B cell (primary cell): Measurements from ENCODE around the gene NPM3. TPM values are rescaled to one million over a fixed set of nuclear protein-coding genes. Genes with fewer than 3 reads are reported as not detected.

ENCODE experiments used
- ATAC-seq: fragments of 200-7000 bp; cut with Tn5 transposase; one replicate; pipeline ENCODE4 v1.10.0; 2021; ENCODE audit warnings: low read depth, mild to moderate bottlenecking, moderate number of reproducible peaks, moderate library complexity
- CTCF ChIA-PET: fragments of 350-600 bp; sonication (Branson Sonifier 250); formaldehyde crosslinking; loops from one replicate; lab custom pipeline; 2021; ENCODE audit warnings: antibody characterized with exemption, inconsistent platforms; lab: Charles Lee
- POLR2A ChIA-PET: fragments of 350-600 bp; sonication (Branson Sonifier 250); formaldehyde crosslinking; loops from one replicate; lab custom pipeline; 2021; ENCODE audit warnings: antibody characterized with exemption; lab: Charles Lee
- DNase-seq: peaks from one replicate; pipeline ENCODE4 v3.0.0; 2013
- H2AFZ ChIP-seq: 2 replicates; pipeline ENCODE4 v1.6.1; 2012; ENCODE audit warnings: mild to moderate bottlenecking, low read depth, low read length; ENCODE audit not compliant: insufficient read depth, poor library complexity, severe bottlenecking
- H3K27ac ChIP-seq, 2 donors: 1 replicate in 1 of 2; 2 replicates in 1 of 2; pipeline ENCODE4 v1.5.1; 2012 to 2013; ENCODE audit warnings: low read length in 2 of 2, mild to moderate bottlenecking in 2 of 2, moderate library complexity in 1 of 2
- H3K27me3 ChIP-seq, 4 experiments: fragments of 200-600 bp in 1 of 4; sonication (generic) in 1 of 4; replicated peaks in 1 of 4; 1 replicate in 2 of 4; 2 replicates in 2 of 4; pipeline versions ENCODE4 v1.6.1 to v1.7.0; 2013 to 2016; ENCODE audit warnings: low read length in 3 of 4, mild to moderate bottlenecking in 2 of 4, mixed read lengths in 1 of 4, moderate library complexity in 1 of 4; ENCODE audit not compliant: insufficient read depth in 4 of 4, control insufficient read depth in 3 of 4; ENCODE audit errors: control extremely low read depth in 1 of 4
- H3K36me3 ChIP-seq, 2 experiments: replicated peaks in 1 of 2; 1 replicate in 1 of 2; 2 replicates in 1 of 2; pipeline versions ENCODE4 v1.6.1 to v1.7.1; 2013; ENCODE audit warnings: low read length in 1 of 2; ENCODE audit not compliant: insufficient read depth in 2 of 2, control insufficient read depth in 1 of 2; ENCODE audit errors: control extremely low read depth in 1 of 2, extremely low read depth in 1 of 2
- H3K4me1 ChIP-seq, 2 donors: fragments of 200-600 bp in 1 of 2; sonication (generic) in 1 of 2; 1 replicate in 1 of 2; 2 replicates in 1 of 2; pipeline versions ENCODE4 v1.5.1 to v1.6.1; 2013 to 2017; ENCODE audit warnings: low read length in 2 of 2; ENCODE audit not compliant: control insufficient read depth in 2 of 2, insufficient read depth in 2 of 2
- H3K4me2 ChIP-seq: replicated peaks from 2 replicates; pipeline ENCODE3; 2012; ENCODE audit warnings: mild to moderate bottlenecking, low read depth, low read length; ENCODE audit not compliant: poor library complexity, severe bottlenecking
- H3K4me3 ChIP-seq, 5 experiments: fragments of 200-600 bp in 1 of 5; sonication (generic) in 1 of 5; 1 replicate in 3 of 5; 2 replicates in 2 of 5; pipeline versions ENCODE4 v1.5.1 to v1.7.0; 2011 to 2016; ENCODE audit warnings: low read length in 4 of 5, mild to moderate bottlenecking in 4 of 5, low read depth in 2 of 5, control low read depth in 1 of 5, moderate library complexity in 1 of 5; ENCODE audit not compliant: insufficient read depth in 1 of 5; ENCODE audit errors: control extremely low read depth in 1 of 5, extremely low read depth in 1 of 5
- H3K79me2 ChIP-seq: fragments of 200-600 bp; sonication (generic); one replicate; pipeline ENCODE4 v1.6.0; 2016; ENCODE audit warnings: low read length; ENCODE audit not compliant: control insufficient read depth, insufficient read depth
- H3K9ac ChIP-seq: fragments of 200-600 bp; sonication (generic); 2 replicates; pipeline ENCODE4 v1.6.1; 2017; ENCODE audit warnings: mild to moderate bottlenecking, low read length, moderate library complexity
- H3K9me3 ChIP-seq, 3 donors: one replicate each; pipeline versions ENCODE4 v1.6.1 to v1.7.1; 2013; ENCODE audit warnings: low read length in 2 of 3; ENCODE audit not compliant: control insufficient read depth in 2 of 3, insufficient read depth in 1 of 3; ENCODE audit errors: control extremely low read depth in 1 of 3
- H4K20me1 ChIP-seq: 2 replicates; pipeline ENCODE4 v1.6.0; 2012; ENCODE audit warnings: mild to moderate bottlenecking, low read length; ENCODE audit not compliant: insufficient read depth, control insufficient read depth, poor library complexity, severe bottlenecking
- H3K27ac Mint-ChIP-seq: one replicate; pipeline ENCODE4 v1.8.0; 2021; ENCODE audit warnings: mixed read lengths
- H3K27me3 Mint-ChIP-seq: one replicate; pipeline ENCODE4 v1.8.0; 2021; ENCODE audit warnings: mixed read lengths
- H3K4me1 Mint-ChIP-seq: one replicate; pipeline ENCODE4 v1.8.0; 2021; ENCODE audit warnings: mixed read lengths
- H3K4me3 Mint-ChIP-seq: one replicate; pipeline ENCODE4 v1.8.0; 2021; ENCODE audit warnings: mixed read lengths
- H3K9me3 Mint-ChIP-seq: one replicate; pipeline ENCODE4 v1.8.0; 2022; ENCODE audit warnings: mixed read lengths; ENCODE audit not compliant: insufficient read depth
- CTCF ChIP-seq: fragments of 200-600 bp; IDR thresholded peaks from one replicate; pipeline ENCODE4 v1.8.0; 2022; ENCODE audit warnings: antibody characterized with exemption, mild to moderate bottlenecking
- EZH2 ChIP-seq: IDR thresholded peaks from 2 replicates; pipeline ENCODE4 v1.6.1; 2012; ENCODE audit warnings: borderline replicate concordance, low read depth, mild to moderate bottlenecking, moderate library complexity, low read length; ENCODE audit not compliant: insufficient read depth, poor library complexity, severe bottlenecking
- WGBS: methylation state at CpG from one replicate; pipeline ENCODE4 v1.1.5; 2013; ENCODE audit warnings: missing lambda C conversion rate; ENCODE audit not compliant: insufficient coverage; 5-methylcytosine and 5-hydroxymethylcytosine counted together
- intact Hi-C: fragments of 100-400 bp; cut with micrococcal nuclease; formaldehyde crosslinking; loops from one replicate; pipeline ENCODE4 v1.10.0; 2022
- polyA plus RNA-seq: library from polyadenylated mRNA; depleted of rRNA; stranded (reverse); fragments of >200 nt; gene quantifications from 2 replicates; pipeline ENCODE4 v1.2.3, GENCODE V29; 2012
- total RNA-seq, 2 donors: library from RNA; stranded (reverse); fragments of 120-200 nt in 1 of 2; gene quantifications; 1 replicate in 1 of 2; 2 replicates in 1 of 2; pipeline versions ENCODE4 v1.2.3 to v1.2.4, GENCODE V29; 2013 to 2022

Gene NPM3
- total and polyA plus RNA-seq, 2 donors (not counting 1 experiment from before 2014, with no cell fraction given) = 7.7 to 13.5 TPM

DNA sequence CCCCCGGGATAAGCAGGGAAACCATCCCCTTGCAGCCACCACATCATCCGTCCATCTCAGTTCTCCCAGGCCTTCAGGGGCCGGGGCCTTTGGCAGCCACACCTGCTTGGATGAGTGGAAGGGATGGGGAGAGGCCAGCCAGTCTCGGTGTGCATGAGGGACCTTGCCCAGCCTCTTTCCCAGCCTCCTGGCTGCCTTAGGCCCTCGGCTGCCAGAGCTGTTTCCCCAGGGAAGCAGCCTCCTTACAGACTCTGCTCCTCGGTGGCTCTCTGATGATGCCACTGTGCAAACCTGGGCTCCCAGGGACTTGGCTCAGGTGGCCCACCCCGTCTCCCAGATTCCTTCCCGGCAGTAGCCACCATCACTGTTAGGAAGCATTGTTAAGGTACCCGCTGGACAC is 22.0 kb downstream of the NPM3 start:
- Mint-ChIP-seq H3K27me3 (peaks cover 37% of the 10 kb centered on the region), H3K27ac (no peak overlapping the region), H3K4me3 (no peak overlapping the region), H3K4me1 (no peaks in the 10 kb centered on the region), H3K9me3 (no peaks in the 10 kb centered on the region)
- H3K36me3 ChIP-seq = no peaks in the 10 kb centered on the region
- peaks cover 0 to 2% (median 0%) of the 10 kb centered on the region in 3 donors for H3K9me3 ChIP-seq
- H3K4me2 ChIP-seq = no peak overlapping the region
- no peak overlapping the region for H3K4me3 ChIP-seq
- intact Hi-C loops = no loop called here
- POLR2A ChIA-PET = no interaction called here
- H3K27me3 ChIP-seq = no peaks in the 10 kb centered on the region
- H3K79me2 ChIP-seq = no peaks in the 10 kb centered on the region
- H4K20me1 ChIP-seq = no peaks in the 10 kb centered on the region
- ATAC-seq = no peak
- no peak for TF ChIP-seq EZH2
- TF ChIP-seq CTCF = no peak
- DNase-seq = no peak
- no peak overlapping the region for H3K27ac ChIP-seq
- H3K4me1 ChIP-seq = no peaks in the 10 kb centered on the region
- no peak overlapping the region for H2AFZ ChIP-seq
- CTCF ChIA-PET = no interaction called here
- no peak overlapping the region for H3K9ac ChIP-seq
- WGBS = 77% methylated on average over 4 of the region's 9 CpGs

GRCh38 chr10:101760510-101760909 is 22.7 kb downstream of the NPM3 start:
- ChIA-PET POLR2A (no interaction called here), CTCF (no interaction called here)
- Histone ChIP-seq H3K36me3 (no peaks in the 10 kb centered on the region), H3K9me3 (peaks cover 0 to 2% (median 0%) of the 10 kb centered on the region in 3 donors), H3K27ac (no peak overlapping the region), H4K20me1 (no peaks in the 10 kb centered on the region), H2AFZ (no peak overlapping the region), H3K9ac (no peak overlapping the region), H3K4me1 (no peaks in the 10 kb centered on the region), H3K4me3 (no peak overlapping the region), H3K4me2 (no peak overlapping the region), H3K27me3 (no peaks in the 10 kb centered on the region), H3K79me2 (no peaks in the 10 kb centered on the region)
- intact Hi-C loops = no loop called here
- ATAC-seq (no peak), DNase-seq (no peak)
- WGBS = 57% methylated on average over 2 of the region's 3 CpGs
- no peak overlapping the region for H3K4me3 Mint-ChIP-seq
- no peaks in the 10 kb centered on the region for H3K9me3 Mint-ChIP-seq
- TF ChIP-seq EZH2 = no peak
- H3K27ac Mint-ChIP-seq = no peak overlapping the region
- H3K27me3 Mint-ChIP-seq = peaks cover 32% of the 10 kb centered on the region
- H3K4me1 Mint-ChIP-seq = no peaks in the 10 kb centered on the region
